Osteocyte (in vitro differentiated cells): ENCODE measurements around the gene DYNLT2B. TPM values are rescaled to one million over a fixed set of nuclear protein-coding genes. Genes with fewer than 3 reads are reported as not detected.
"Not testable (repeated sequence)": the region's sequence is repeated elsewhere in the genome, so short reads cannot be mapped to it uniquely, and the experiment has no call there.

ENCODE experiments used
- DNase-seq: peaks from one replicate; pipeline ENCODE4 v3.0.0; 2021; ENCODE audit warnings: mixed read lengths; ENCODE audit not compliant: unreplicated experiment; ENCODE audit errors: extremely low spot score
- H3K27ac Mint-ChIP-seq: one replicate; pipeline ENCODE4 v1.8.0; 2021; ENCODE audit warnings: mild to moderate bottlenecking, mixed read lengths; ENCODE audit not compliant: unreplicated experiment
- H3K27me3 Mint-ChIP-seq: one replicate; pipeline ENCODE4 v1.8.0; 2021; ENCODE audit warnings: mixed read lengths; ENCODE audit not compliant: unreplicated experiment
- H3K36me3 Mint-ChIP-seq: one replicate; pipeline ENCODE4 v1.8.0; 2021; ENCODE audit warnings: mixed read lengths; ENCODE audit not compliant: unreplicated experiment
- H3K4me1 Mint-ChIP-seq: one replicate; pipeline ENCODE4 v1.8.0; 2021; ENCODE audit warnings: mixed read lengths; ENCODE audit not compliant: unreplicated experiment
- H3K4me3 Mint-ChIP-seq: one replicate; pipeline ENCODE4 v1.8.0; 2021; ENCODE audit warnings: mild to moderate bottlenecking, moderate library complexity, mixed read lengths; ENCODE audit not compliant: unreplicated experiment
- H3K9me3 Mint-ChIP-seq: one replicate; pipeline ENCODE4 v1.8.0; 2021; ENCODE audit warnings: mixed read lengths; ENCODE audit not compliant: unreplicated experiment
- total RNA-seq: library from RNA; stranded (reverse); gene quantifications from 2 replicates; pipeline ENCODE4 v1.2.1, GENCODE V29; 2021
- TF ChIP-seq, protein P1 (sequence below): fragments of 200-600 bp; sonication (generic); IDR thresholded peaks from 2 replicates; pipeline ENCODE4 v1.5.0; 2021; ENCODE audit warnings: antibody characterized with exemption, mild to moderate bottlenecking, moderate library complexity

DYNLT2B gene
- total RNA-seq, 1 donor from 2014 or later = 19.5 TPM

DNA sequence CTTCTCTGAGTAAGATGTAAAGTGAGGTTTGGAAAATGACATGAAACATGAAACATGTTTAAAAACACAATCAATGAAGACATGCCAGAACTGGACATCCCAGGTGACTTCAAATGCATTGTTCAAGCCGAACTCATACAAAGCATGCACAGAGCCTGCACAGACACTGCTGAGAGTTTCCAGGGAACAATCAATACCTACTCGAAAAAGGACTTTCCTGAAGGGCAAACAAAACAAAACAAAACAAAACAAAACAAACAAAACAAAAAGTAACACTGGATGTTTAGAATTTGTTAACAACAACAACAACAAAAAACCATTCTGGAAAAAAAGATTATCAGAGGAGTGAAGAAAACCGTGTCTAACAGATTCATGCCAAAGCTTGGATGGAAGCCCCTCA lies 30.7 kb upstream of the DYNLT2B start:
- Mint-ChIP-seq H3K36me3 (peaks cover 43% of the 10 kb centered on the region), H3K4me3 (no peak overlapping the region), H3K27ac (no peak overlapping the region), H3K4me1 (no peaks in the 10 kb centered on the region), H3K9me3 (peaks cover 6% of the 10 kb centered on the region), H3K27me3 (no peaks in the 10 kb centered on the region)
- TF ChIP-seq, protein P1, sequence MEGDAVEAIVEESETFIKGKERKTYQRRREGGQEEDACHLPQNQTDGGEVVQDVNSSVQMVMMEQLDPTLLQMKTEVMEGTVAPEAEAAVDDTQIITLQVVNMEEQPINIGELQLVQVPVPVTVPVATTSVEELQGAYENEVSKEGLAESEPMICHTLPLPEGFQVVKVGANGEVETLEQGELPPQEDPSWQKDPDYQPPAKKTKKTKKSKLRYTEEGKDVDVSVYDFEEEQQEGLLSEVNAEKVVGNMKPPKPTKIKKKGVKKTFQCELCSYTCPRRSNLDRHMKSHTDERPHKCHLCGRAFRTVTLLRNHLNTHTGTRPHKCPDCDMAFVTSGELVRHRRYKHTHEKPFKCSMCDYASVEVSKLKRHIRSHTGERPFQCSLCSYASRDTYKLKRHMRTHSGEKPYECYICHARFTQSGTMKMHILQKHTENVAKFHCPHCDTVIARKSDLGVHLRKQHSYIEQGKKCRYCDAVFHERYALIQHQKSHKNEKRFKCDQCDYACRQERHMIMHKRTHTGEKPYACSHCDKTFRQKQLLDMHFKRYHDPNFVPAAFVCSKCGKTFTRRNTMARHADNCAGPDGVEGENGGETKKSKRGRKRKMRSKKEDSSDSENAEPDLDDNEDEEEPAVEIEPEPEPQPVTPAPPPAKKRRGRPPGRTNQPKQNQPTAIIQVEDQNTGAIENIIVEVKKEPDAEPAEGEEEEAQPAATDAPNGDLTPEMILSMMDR = no peak
- DNase-seq = no peak

DNA sequence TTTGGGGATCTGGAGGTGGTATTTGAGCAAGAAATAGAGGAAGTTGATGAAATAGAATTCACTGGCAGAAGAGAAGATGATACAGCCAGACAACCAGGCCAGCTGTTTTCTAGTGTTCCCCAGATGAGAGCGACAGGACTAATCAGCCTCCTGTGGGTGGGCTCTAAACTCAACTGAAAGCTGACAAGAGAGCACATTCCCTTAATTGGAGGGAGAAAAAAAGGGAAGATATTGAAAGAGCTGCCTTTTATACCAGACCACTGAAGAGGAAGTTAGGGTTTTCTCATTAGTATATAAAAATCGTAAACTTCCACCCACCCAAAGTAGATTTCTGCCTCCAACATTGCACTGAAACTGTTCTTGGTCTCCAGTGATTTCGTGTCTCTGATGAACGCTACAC lies 26.6 kb upstream of the DYNLT2B start:
- peaks cover 5% of the 10 kb centered on the region for H3K4me1 Mint-ChIP-seq
- no peak overlapping the region for H3K27ac Mint-ChIP-seq
- no peaks in the 10 kb centered on the region for H3K27me3 Mint-ChIP-seq
- peaks cover 25% of the 10 kb centered on the region for H3K36me3 Mint-ChIP-seq
- TF ChIP-seq, protein P1 = no peak
- H3K4me3 Mint-ChIP-seq = no peak overlapping the region
- H3K9me3 Mint-ChIP-seq = peaks cover 5% of the 10 kb centered on the region
- no peak for DNase-seq

GRCh38 chr3:196343917-196344316 lies 25.9 kb upstream of the DYNLT2B start:
- DNase-seq = peak; percentile 63
- not testable (repeated sequence) for H3K9me3 Mint-ChIP-seq, H3K27ac Mint-ChIP-seq, H3K4me1 Mint-ChIP-seq, H3K27me3 Mint-ChIP-seq, H3K4me3 Mint-ChIP-seq
- peaks cover 20% of the 10 kb centered on the region for H3K36me3 Mint-ChIP-seq

DNA sequence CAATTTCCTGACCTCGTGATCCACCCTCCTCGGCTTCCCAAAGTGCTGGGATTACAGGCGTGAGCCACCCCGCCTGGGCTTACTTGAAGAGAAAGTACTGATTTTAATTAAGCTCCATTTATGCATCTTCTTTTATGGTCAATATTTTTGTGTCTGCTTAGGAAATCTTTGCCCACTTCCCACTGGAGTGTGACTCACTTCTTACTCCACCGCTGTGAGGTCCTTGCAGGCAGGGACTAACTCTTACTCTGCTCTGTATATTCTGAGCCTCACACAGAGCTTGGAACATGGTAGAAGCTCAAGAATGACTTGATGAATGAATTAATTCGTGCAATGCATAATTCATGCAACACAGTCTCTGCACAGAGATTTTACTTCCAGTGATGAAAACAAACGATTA lies 23.1 kb upstream of the DYNLT2B start:
- Mint-ChIP-seq H3K27me3 (no peaks in the 10 kb centered on the region), H3K4me1 (peaks cover 23% of the 10 kb centered on the region), H3K36me3 (peaks cover 9% of the 10 kb centered on the region), H3K9me3 (no peaks in the 10 kb centered on the region), H3K27ac (no peak overlapping the region), H3K4me3 (no peak overlapping the region)
- DNase-seq = no peak
- TF ChIP-seq, protein P1 = no peak

DNA sequence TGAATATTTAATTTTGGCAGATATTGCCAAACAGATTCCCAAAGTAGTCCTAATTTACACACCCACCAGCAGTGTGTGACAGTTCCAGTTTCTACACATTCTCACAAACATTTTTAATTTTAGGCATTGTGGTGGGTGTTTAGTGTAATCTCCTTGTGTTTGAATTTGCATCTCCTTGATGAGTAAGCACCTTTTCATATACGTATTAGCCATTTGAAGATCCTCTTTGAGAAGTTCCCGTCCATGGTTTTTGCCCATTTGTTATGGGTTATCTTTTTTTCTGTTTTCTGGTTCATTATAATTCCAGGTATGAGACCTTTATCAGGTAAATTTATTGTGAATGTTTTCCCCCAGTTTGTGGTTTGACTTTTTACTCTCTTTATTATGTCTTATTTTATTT lies 22.4 kb upstream of the DYNLT2B start:
- TF ChIP-seq, protein P1 = no peak
- Mint-ChIP-seq H3K4me3 (no peak overlapping the region), H3K36me3 (peaks cover 6% of the 10 kb centered on the region), H3K9me3 (no peaks in the 10 kb centered on the region), H3K27ac (no peak overlapping the region), H3K27me3 (no peaks in the 10 kb centered on the region), H3K4me1 (peaks cover 23% of the 10 kb centered on the region)
- DNase-seq = no peak
